Activated CD4-positive, alpha-beta T cell treated with anti-CD3 and anti-CD28 coated beads for 48 hours (primary cell): ENCODE results near the gene MYH15.

Experiments
- DNase-seq: peaks from one replicate; pipeline ENCODE4 v3.0.0-alpha.2; 2020

MYH15 gene

DNA sequence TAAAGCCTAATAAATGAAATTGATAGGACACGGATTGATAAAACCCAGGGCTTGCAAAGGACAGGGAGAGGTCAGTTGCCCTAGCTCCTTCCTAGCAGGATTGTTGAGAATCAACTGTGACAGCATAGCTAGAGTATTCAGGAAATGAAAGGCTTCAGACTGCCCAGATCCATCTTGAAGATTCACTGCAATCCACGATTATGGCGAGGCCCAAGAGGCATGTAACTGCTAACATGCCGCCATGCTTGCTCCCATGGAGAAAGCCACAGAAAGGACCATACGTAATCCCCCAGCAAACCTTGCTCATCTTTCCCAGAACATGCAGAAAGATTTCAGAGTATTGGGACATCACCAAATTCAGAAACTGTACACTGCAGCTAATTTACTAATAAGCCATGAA lies 41.3 kb downstream of the MYH15 start:
- no peak for DNase-seq

DNA sequence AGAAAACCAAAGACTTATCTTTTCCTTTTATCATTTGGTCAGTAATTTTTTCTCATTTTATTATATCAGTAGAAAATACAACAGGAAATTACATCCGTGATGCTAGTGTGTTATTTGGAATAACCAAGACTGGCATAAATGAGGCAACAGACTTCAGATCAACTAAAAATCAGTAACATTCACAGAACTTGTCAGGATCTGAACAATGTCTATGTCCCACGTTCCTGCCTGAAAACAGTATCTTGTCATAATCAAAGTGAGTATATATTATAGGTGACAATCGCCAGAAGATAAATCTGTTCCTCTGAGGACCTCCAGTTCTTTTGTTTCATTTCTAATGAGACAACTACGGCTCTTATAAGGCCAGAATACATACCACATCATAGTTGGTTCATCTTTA lies 41.8 kb downstream of the MYH15 start:
- DNase-seq = no peak

DNA sequence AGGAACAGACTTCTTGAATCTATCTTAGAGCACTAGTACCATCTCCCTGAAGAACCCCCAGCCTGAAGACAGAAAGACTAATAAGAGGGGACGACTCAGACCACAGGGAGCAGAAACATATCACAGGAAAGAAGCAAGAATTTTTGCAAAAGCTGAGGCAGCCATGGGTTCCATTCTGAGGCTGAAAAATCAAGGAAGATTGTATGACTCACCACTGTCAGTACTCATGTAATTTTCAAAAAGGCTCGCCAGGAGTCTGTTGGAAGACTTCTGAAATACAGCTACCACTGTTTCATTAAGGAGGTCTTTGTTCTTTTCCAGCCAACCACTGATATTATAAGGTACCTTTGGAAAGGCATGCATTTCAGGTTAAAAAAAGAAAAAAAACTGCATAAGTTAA lies 47.5 kb downstream of the MYH15 start:
- DNase-seq = no peak

DNA sequence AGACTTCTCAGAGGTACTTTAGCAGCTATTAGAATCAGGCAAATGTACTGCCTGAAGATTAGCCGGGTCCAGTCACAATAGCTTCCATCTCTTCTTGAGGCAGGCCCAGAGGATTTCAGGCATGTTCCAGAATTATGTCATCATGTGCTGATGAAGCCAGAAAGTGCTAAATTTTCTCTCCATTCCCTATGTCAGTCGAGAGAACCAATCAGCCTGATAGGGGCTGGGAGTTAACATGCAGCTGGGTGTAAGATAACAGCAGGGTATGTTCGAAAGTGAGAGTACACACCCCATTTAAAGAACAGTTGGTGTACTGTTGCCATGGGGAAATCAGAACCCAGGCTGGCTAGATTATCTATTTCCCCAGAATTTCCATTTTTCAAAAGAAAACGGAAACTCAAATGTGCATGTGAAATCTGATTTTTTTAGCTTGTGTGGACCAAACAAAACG lies 48.7 kb downstream of the MYH15 start:
- no peak for DNase-seq

DNA sequence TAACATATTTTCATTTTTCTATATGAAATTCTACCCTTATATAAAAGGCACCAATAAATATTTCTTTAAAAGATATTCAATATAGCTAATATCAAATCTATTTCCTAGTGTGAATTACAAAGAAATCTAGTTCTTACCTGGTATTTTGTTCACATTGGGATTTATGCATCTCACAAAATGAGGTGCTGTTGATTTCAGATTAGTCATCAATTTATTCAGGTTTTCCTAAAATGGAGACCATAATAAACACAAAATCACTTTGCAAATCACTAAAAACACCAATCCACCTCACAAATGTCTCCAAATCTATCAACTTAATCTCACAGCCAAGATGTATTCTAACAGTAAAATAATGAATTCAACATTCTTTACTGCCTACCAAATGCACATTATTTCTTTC lies 51.2 kb downstream of the MYH15 start:
- no peak for DNase-seq

DNA sequence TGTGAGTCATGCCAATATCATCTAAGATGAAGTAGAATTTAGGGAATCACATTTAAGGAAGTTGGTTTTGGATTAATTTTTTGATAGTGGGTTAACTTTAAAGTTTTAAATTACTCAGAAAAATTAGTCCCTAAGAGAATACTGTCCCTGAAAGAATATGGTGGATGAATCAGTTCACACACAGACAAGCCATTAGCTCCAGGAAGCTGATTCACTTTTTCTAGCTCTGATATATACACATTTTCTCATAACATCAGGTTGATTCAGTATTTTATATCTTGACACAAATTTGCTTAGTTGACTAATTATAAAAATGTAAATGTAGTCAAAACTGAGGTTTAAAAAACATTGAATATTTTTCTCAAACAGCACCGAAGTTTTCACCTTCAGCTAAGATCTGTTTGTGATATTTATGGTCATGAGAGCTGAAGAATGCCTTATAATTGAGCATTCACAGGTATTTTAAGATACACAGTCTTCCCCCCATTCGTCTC lies 55.1 kb downstream of the MYH15 start:
- DNase-seq = no peak

DNA sequence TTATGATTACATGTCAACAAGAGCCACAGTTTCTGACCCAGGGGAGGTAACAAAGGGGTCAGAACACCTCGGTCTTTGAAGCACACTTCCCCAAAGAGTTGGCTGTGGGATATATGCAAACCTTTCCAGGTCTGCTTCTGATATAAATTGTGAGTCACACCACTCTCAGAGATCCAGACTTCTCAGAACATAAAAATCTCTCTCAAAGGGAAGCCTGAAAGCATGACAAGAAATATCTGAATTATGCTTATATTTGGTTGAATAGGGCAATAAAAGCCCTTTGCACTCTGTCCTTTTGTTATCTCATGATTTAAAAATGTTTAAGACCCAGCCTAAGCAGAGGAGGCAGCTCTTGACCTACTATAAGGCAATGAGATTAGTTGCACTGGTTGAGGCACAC lies 56.8 kb downstream of the MYH15 start:
- no peak for DNase-seq

DNA sequence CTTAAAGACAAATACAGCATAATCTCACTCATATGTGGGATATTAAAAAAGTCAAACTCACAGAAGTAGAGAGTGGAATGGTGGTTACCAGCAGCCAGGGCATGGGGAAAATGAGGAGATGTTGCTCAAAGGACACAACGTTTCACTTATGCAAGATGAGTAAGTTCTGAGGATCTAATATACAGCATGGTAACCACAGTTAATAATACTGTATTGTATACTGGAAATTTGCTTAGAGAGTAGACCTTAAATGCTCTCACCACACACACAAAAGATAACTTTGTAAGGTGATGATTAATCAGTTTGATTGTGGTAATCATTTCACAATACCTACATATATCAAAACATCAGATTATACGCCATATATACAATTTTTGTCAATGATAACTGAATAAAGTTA lies 60.0 kb downstream of the MYH15 start:
- DNase-seq = no peak

DNA sequence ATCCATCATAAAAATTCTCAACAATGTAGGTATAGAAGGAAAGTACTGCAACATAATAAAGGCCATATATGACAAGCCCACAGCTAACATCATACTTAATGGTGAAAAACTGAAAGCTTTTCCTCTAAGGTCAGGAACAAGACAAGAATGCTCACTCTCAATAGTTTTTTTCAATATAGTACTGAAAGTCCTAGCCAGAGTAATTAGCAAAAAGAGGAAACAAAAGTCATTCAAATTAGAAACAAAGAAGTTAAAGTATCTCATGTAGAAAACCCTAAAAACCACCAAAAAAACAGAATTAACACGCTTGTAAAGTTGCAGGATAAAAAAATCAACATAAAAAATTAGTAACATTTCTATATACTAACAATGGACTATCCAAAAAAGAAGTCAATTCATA lies 61.8 kb downstream of the MYH15 start:
- no peak for DNase-seq

DNA sequence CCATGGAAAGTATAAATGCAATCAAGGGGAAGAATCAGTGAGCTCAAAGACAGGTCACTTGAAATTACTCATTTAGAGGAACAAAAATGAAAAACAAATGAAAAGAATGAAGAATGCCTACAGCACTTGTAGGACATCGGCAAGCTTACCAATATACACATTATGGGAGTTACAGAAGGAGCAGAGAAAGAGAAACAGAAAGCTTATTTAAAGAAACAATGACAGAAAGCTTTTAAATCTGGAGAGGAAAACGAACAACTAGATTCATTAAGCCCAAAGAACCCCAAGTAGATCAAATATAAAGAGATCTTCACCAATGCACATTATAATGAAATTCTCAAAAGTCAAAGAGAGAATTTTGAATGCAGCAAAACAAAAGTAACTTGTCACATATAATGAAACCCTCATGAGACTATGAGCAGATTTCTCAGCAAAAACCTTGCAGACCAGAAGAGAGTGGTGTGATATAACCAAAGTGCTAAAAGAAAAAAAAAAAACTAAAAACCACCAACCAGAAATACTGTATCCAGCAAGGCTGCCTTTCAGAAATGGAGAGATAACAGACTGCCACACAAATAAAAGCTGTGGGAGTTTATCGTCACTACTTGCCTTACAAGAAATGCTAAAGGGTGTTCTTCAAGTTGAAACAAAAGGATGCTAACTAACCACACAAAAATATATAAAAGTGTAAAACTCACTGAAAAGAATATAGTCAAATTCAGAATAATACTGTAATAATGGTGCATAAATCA lies 63.1 kb downstream of the MYH15 start:
- DNase-seq = no peak

DNA sequence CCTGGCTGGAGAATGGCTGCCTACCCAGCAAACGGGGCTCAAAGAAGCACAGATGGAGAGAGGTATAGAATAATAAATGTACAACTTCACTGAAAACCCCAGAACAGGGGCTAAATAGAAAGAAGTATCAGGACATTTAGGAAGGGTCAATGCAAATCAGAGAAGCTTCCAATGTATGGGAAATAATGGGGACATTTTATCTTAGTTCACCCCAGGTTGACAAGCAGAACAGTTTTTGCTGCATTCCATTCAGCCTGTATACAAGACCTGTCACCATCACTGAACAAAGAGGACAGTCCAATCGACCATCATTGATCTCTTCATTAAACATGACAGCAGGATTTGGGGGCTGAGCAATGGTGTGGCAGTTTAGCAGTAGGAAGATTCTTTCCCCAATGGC lies 68.1 kb downstream of the MYH15 start:
- no peak for DNase-seq

DNA sequence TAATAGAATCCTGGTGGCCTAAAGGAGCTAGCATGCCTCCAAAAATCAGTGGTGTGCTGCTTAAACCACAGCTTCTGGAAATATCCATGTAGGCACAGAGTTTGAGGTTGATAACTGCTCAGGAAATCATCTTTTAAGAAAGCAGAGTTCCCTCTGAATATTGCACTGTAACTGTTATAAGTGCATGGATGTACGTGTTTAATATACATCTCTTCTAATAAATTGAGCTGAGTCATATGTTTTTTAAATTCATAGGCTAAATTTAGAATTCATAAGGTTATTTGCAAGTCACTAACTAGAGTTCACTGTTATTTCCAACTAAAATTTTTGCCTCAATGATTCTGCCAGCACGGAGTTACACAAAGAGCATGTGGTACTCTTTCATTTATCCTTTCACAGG lies 68.9 kb downstream of the MYH15 start:
- DNase-seq = no peak

DNA sequence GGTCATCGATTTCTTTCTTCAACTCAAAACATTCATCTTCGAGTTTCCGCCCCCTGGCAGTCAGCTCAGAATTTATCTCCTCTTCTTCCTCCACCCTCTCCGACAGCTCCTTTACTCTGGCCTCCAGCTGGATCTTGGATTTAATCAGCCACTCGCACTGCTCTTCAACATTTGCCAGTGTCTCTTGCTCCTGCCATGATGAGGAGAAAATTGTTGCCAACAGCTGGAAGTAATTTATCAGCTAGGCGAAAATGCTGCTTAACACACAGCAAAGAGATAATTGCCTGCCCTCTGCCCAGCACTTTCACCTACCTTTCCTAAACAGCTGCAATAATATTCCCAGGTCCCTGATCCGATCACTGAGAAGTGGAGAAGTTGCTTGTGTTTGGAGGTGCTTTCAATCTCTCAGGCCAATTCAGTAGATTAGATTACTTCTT lies 69.3 kb downstream of the MYH15 start:
- no peak for DNase-seq

DNA sequence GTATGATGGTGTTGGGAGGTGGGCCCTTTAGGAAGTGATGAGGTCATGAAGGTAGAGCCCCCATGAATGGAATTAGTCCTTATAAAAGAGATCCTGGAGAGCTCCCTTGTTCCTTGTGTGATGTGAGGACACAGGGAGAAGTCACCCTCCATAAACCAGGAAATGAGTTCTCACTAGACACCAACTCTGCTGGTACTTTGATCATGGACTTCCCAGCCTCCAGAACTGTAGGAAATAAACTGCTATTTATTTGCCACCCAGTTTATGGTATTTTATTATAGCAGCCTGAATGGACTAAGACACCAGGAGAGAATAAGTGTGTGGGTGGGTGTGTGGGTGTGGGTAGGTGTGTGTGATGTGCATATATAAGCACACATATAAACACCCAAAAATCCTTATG lies 71.9 kb downstream of the MYH15 start:
- no peak for DNase-seq

DNA sequence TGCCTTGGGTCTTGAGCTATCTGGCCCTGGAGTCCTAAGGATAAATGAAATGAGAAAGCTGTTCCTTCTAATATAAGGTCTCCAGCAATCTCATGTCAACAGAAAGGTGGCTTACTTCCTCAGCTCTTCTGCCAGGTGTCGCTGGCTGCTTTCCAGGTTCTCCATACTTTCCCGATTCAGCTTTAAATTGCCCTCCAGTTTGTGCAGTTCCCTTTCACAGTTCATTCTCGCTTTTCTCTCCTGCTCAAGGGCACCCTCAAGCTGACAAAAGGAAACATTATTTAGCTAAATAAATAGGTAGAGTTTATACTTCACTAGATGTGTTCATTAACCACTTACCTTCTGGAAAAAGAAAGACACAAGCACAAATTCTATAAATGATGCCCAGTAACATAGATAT lies 73.0 kb downstream of the MYH15 start:
- DNase-seq = no peak

DNA sequence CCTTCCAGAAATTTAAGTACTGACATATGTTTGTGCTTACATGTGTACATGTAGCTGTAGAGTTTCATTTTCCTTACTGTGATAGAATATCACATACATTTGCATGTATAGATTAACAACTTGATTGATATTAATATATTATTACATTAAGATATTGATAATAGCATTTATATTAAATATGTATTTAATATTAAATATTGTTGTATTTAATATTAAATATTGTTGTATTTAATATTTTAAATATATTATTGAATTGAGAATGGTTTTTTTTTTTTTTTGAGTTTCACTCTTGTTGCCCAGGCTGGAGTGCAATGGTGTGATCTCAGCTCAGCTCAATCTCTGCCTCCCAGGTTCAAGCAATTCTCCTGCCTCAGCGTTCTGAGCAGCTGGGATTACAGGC lies 76.5 kb downstream of the MYH15 start:
- no peak for DNase-seq

DNA sequence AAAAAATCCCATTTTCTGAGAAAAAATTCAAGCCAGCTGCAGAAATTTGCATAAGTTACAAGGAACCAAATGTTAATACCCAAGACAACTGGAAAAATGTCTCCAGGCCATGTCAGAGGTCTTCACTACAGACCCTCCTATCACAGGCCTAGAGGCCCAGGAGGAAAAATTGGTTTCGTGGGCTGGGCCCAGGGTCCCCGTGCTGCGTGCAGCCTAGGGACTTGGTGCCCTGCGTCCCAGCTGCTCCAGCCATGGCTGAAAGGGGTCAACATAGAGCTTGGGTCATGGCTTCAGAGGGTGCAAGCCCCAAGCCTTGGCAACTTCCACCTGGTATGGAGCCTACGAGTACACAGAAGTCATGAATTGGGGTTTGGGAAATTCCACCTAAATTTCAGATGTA lies 78.0 kb downstream of the MYH15 start:
- DNase-seq = no peak

DNA sequence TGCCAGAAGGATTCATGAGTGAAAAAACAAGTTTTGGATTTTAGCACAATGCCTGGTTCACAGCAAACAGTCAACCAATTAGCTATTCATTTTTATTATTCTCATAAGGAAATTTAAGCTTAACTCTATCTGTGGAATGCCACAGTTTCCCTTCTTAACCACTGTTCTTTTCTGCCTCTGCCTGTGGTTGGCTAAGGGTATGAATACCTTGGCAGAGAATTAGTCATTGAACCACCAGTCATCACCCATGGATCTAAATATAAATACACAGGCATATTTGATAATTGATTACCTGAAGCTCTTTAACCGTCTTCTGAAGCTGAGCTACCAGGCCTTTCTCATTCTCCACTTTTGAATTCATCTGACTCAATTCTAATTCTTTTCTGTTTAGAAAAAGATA lies 79.9 kb downstream of the MYH15 start:
- DNase-seq = no peak

DNA sequence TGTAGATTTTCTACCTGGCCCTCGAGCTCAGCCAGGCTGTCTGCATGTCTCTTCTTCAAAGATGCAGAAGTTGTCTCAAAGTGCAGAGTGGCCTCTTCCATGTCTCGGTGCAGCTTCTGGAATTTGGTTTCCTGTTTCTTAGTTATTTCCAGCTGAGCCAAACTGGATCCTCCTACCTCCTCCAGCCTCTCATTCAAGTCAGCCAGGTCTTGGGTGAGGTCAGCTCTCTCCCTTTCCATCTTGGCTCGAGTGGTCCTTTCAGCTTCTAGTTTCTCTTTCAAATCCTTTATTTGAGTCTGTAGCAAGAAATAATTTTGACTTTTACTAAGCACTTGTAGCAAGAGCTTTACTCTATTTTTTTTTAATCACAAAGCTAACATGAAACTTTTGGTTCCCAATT lies 81.8 kb downstream of the MYH15 start:
- no peak for DNase-seq

DNA sequence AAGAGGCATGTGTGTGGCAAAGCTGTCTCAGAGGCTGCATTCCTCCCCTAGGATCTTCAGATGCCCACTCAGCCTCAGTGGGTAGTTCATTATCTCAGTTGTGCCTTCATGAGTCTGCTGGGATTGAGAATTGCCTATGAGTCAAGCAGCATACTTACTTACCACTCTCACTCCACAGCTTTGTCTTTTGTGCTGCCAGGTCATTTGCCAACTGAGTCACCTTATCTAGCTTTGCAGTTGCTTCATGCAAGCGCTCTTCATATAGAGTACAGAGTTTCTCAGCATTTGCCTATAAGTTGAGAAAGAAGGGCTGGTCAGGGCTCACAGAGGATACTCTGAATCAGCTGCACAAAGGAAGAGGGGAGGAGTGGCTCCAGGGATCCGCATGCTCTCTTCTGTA lies 89.5 kb downstream of the MYH15 start:
- peak; percentile 32 for DNase-seq

DNA sequence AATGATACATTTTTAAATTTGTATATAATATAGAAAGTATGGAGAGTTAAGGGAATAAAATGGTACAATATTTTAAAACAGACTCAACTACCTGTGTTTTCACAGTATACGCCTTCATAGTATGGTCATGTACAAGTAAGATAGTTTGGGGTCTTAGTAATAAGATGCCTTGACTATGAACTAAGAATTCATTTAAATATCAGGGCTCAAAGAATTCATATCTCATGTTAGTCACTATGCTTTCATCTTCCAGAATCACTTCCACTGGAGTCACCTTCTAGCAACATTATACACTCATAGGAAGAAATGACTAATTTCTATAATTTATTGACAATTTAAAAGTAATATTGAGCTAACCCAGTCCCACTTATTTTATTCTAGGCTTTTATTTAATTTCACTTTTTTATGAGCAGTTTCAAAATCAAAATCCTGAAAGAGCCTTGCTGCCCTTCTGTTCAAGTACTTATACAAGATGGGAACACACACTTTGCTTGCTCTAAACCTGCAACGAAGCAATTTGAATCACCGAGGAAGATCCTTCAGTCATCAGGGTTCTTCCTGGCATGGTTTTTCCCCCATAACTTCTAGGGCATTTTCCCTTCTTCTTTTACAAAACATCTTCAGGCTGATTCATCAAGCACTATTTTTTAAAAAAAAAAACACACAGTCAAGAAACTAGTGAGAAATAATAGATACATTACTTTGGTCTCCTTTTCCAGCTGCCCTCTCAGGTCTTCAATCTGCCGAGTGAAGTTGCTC lies 94.1 kb downstream of the MYH15 start:
- DNase-seq = no peak

DNA sequence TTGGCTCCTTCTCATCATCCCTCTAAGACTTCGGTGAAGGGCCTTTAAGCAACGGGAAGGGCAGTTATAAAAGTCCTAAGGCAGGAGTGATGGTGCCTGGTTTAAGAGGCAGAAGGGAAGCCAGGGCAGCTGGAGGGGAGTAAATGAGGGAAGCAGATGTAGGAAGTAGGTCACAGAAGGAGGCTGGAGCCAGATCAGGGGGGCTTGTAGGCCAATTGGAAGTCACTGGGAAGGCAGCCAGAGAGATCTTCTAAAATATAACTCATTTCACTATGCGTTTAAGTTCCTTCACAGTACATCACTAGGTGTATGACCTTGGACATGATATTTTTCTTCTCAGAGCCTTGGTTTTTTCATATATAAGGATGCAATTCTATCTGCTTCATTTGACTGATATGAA lies 94.7 kb downstream of the MYH15 start:
- no peak for DNase-seq

DNA sequence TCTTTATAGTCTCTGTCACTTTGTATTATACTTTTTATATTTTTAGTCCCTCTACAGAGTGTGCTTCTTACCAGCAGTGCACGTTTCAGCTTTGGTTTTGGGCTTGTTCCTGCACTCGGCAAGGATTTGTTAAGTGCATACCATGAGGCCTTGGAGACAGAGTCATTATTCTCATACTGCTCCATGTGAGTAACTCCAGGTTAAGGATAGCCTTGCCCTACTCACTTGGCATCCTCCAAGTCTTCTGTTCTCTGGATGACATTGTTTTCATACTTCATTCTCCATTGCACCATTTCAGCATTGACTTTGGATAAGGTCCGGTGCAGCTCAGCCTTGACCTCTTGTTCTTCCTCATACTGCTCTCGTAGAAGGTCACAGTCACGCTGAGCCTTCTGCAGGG lies 96.4 kb downstream of the MYH15 start:
- no peak for DNase-seq

DNA sequence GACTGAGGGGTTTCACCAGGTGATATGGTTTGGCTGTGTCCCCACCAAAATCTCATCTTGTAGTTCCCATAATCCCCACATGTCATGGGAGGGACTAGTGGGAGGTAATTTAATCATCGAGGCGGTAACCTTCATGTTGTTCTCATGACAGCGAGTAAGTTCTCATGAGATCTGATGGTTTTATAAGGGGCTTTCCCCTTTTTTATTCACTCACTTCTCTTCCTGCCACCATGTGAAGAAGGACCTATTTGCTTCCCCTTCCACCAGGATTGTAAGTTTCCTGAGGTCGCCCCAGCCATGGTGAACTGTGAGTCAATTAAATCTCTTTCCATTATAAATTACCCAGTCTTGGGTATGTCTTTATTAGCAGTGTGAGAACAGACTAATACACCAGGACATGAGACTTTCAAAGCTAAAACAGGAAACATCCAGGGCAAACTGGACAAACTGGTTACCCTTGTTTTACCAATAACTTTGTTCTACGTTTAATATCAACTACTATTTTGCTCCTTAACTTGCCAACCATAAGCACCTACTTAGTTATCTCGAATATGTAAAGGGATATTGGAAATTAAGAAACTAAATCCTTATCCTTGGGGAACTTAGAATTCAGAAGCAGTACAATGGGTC lies 98.2 kb downstream of the MYH15 start:
- DNase-seq = no peak
